Measurements from ENCODE around the gene MAP3K1. TPM values are rescaled to one million over a fixed set of nuclear protein-coding genes. Genes with fewer than 3 reads are reported as not detected.

The MAP3K1 gene
- total and polyA plus RNA-seq, 9 of the 15 experiments (the other 6 are each of a cell fraction or from before 2014, with no cell fraction given): 3.9 to 13.9 (median 7.5) TPM

GRCh38 chr5:56803025-56803424 is 12.3 kb upstream of the MAP3K1 start:
- H3K36me3 ChIP-seq (ENCODE audit: control insufficient read depth, insufficient read depth, low read length): no peaks in the 10 kb centered on the region
- ATAC-seq: no peak
- in situ Hi-C loops (cut with MboI): no loop called here
- FAIRE-seq: no peak
- H3K79me2 ChIP-seq (ENCODE audit: control insufficient read depth, insufficient read depth, low read length): no peaks in the 10 kb centered on the region
- no peak for DNase-seq (ENCODE audit: extremely low read depth in 1 of 4, low spot score in 3 of 4)
- H3K9ac ChIP-seq (ENCODE audit: insufficient read depth in 1 of 2, low read depth in 2 of 2, low read length in 2 of 2): no peak overlapping the region
- BruUV-seq (replicated peaks): no TSS peak
- intact Hi-C loops (cut with micrococcal nuclease): no loop called here
- no peaks in the 10 kb centered on the region for H3K9me1 ChIP-seq (ENCODE audit: control insufficient read depth, insufficient read depth, low read length)
- H3K4me3 ChIP-seq: no peak overlapping the region
- ChIA-PET POLR2A (interaction anchor here (0.5 to 1.4 kb wide), 2 partner anchors 12 to 207 kb away, joined by 3 read pairs; no protein-coding TSS in a partner anchor), CTCF (ENCODE audit: low intra/inter-chr PET ratio) (no interaction called here)
- peaks cover 0 to 4% of the 10 kb centered on the region in 2 experiments; a peak in 1 of 5 replicates for H3K27me3 ChIP-seq (ENCODE audit: control insufficient read depth in 2 of 2, insufficient read depth in 2 of 2, low read length in 2 of 2)
- H4K20me1 ChIP-seq (replicated peaks; ENCODE audit: control insufficient read depth, insufficient read depth, low read length): no peaks in the 10 kb centered on the region
- no peak overlapping the region for H2AFZ ChIP-seq (ENCODE audit: low read depth, low read length)
- 3% methylated on average over 2 of the region's 2 CpGs for WGBS (ENCODE audit: insufficient coverage, low coverage, missing lambda C conversion rate)
- no peaks in the 10 kb centered on the region for H3K4me1 ChIP-seq (replicated peaks in 1 of 2; ENCODE audit: control insufficient read depth in 2 of 2, insufficient read depth in 2 of 2, low read length in 2 of 2)
- TF ChIP-seq CBX3 (IDR thresholded peaks at IDR 0.05; ENCODE audit: borderline replicate concordance in 1 of 2, low read length in 2 of 2) (no peak), ATF3 (IDR thresholded peaks at IDR 0.05) (no peak), ATF3 (CRISPR knock-in tag; conservative IDR thresholded peaks at IDR 0.05) (no peak), GABPB2 (CRISPR knock-in tag; conservative IDR thresholded peaks at IDR 0.05) (no peak), TBL1XR1 (IDR thresholded peaks at IDR 0.05; ENCODE audit: low read length in 2 of 2) (no peak), USF2 (CRISPR knock-in tag; IDR thresholded peaks at IDR 0.05) (no peak), ZNF398 (CRISPR knock-in tag; IDR thresholded peaks at IDR 0.05) (no peak), FOXP4 (CRISPR knock-in tag; IDR thresholded peaks at IDR 0.05; ENCODE audit: borderline replicate concordance) (no peak), SRSF3 (IDR thresholded peaks at IDR 0.05; ENCODE audit: insufficient read depth, low read length) (no peak), ARID1B (IDR thresholded peaks at IDR 0.05) (no peak), AFF4 (CRISPR knock-in tag; IDR thresholded peaks at IDR 0.05) (no peak), RBFOX2 (IDR thresholded peaks at IDR 0.05; ENCODE audit: low read depth, low read length) (no peak)
- H3K27ac ChIP-seq (ENCODE audit: extremely low read depth, low read depth, low read length): no peak overlapping the region
- H3K9me3 ChIP-seq (replicated peaks; ENCODE audit: control insufficient read depth, insufficient read depth, low read depth, low read length): no peaks in the 10 kb centered on the region
- no peak overlapping the region for H3K4me2 ChIP-seq (ENCODE audit: insufficient read depth, low read length)
